ENCODE results near the gene PTPRN2. TPM values are rescaled to one million over a fixed set of nuclear protein-coding genes. Genes with fewer than 3 reads are reported as not detected.

The PTPRN2 gene
- total RNA-seq, 2 donors from 2014 or later, result 30.3 to 40.7 TPM

GRCh38 chr7:157721468-157722136 lies 866.0 kb downstream of the PTPRN2 start:
- no peak for DNase-seq
- no peak for ATAC-seq
- intact Hi-C loops (cut with DNase I, micrococcal nuclease), result no loop called here

GRCh38 chr7:157719705-157720655 lies 867.6 kb downstream of the PTPRN2 start:
- DNase-seq, result no peak
- no peak for ATAC-seq
- intact Hi-C loops (cut with DNase I, micrococcal nuclease), result no loop called here

- DNase-seq (no peak), ATAC-seq (no peak)
- intact Hi-C loops (cut with DNase I, micrococcal nuclease), result no loop called here
These were observed 868.5 kb downstream of the PTPRN2 start for GRCh38 chr7:157719008-157719682.

GRCh38 chr7:157718303-157719007 lies 869.2 kb downstream of the PTPRN2 start:
- intact Hi-C loops (cut with DNase I, micrococcal nuclease), result no loop called here
- no peak for DNase-seq
- ATAC-seq, result no peak

GRCh38 chr7:157717211-157718174 lies 870.1 kb downstream of the PTPRN2 start:
- ATAC-seq (no peak), DNase-seq (no peak)
- intact Hi-C loops (cut with DNase I, micrococcal nuclease), result no loop called here

- no peak for DNase-seq
- intact Hi-C loops (cut with DNase I, micrococcal nuclease), result no loop called here
- no peak for ATAC-seq
These were observed 871.7 kb downstream of the PTPRN2 start for GRCh38 chr7:157715938-157716280.

GRCh38 chr7:157715071-157715937 lies 872.3 kb downstream of the PTPRN2 start:
- ATAC-seq (no peak), DNase-seq (no peak)
- intact Hi-C loops (cut with DNase I, micrococcal nuclease), result no loop called here

- no peak for ATAC-seq
- no peak for DNase-seq
- intact Hi-C loops (cut with DNase I, micrococcal nuclease), result no loop called here
These were observed 873.2 kb downstream of the PTPRN2 start for GRCh38 chr7:157714166-157715070.

GRCh38 chr7:157713591-157713990 lies 874.0 kb downstream of the PTPRN2 start:
- ATAC-seq (no peak), DNase-seq (no peak)
- intact Hi-C loops (cut with DNase I, micrococcal nuclease), result no loop called here

GRCh38 chr7:157712666-157713235 lies 874.9 kb downstream of the PTPRN2 start:
- no peak for ATAC-seq
- intact Hi-C loops (cut with DNase I, micrococcal nuclease), result no loop called here

GRCh38 chr7:157711353-157711888 lies 876.2 kb downstream of the PTPRN2 start:
- DNase-seq (no peak), ATAC-seq (no peak)
- intact Hi-C loops (cut with DNase I, micrococcal nuclease), result no loop called here

More at GRCh38 chr7:157712666-157713235, 874.9 kb downstream of the PTPRN2 start:
- DNase-seq, result no peak

- ATAC-seq, result no peak
- intact Hi-C loops (cut with DNase I, micrococcal nuclease), result no loop called here
These were observed 877.2 kb downstream of the PTPRN2 start for GRCh38 chr7:157710396-157710795.

GRCh38 chr7:157709531-157710251 lies 877.9 kb downstream of the PTPRN2 start:
- intact Hi-C loops (cut with DNase I, micrococcal nuclease), result no loop called here
- no peak for ATAC-seq
- no peak for DNase-seq

More at GRCh38 chr7:157710396-157710795, 877.2 kb downstream of the PTPRN2 start:
- no peak for DNase-seq

GRCh38 chr7:157708919-157709295 lies 878.7 kb downstream of the PTPRN2 start:
- no peak for ATAC-seq
- intact Hi-C loops (cut with DNase I, micrococcal nuclease), result no loop called here
- no peak for DNase-seq
